Breast epithelium (tissue), 4 donors: ENCODE data around the gene BACH2. TPM values are rescaled to one million over a fixed set of nuclear protein-coding genes. Genes with fewer than 3 reads are reported as not detected.

ENCODE experiments used
- DNase-seq, 2 donors: peaks; one replicate each; pipeline ENCODE4 v3.0.0-alpha.2; 2019; ENCODE audit warnings: low spot score in 2 of 2
- H3K27ac ChIP-seq, 2 donors: fragments of 200-600 bp; sonication (generic) in 1 of 2; one replicate each; pipeline ENCODE4 v1.5.1; 2016 to 2019; ENCODE audit warnings: mild to moderate bottlenecking in 1 of 2
- H3K27me3 ChIP-seq, 2 donors: fragments of 200-600 bp; sonication (generic) in 1 of 2; one replicate each; pipeline versions ENCODE4 v1.5.1 to v1.6.0; 2017 to 2019; ENCODE audit warnings: control low read depth in 1 of 2, mild to moderate bottlenecking in 1 of 2
- H3K36me3 ChIP-seq: fragments of 200-600 bp; one replicate; pipeline ENCODE4 v1.5.1; 2019
- H3K4me1 ChIP-seq, 2 donors: fragments of 200-600 bp; sonication (generic); one replicate each; pipeline ENCODE4 v1.5.1; 2016 to 2019; ENCODE audit warnings: control low read depth in 1 of 2
- H3K4me3 ChIP-seq, 3 donors: fragments of 200-600 bp; sonication (generic); 1 replicate in 2 of 3; 2 replicates in 1 of 3; pipeline ENCODE4 v1.5.1; 2016 to 2019; ENCODE audit warnings: mild to moderate bottlenecking in 3 of 3, moderate library complexity in 2 of 3
- H3K9me3 ChIP-seq, 2 donors: fragments of 200-600 bp; sonication (generic) in 1 of 2; one replicate each; pipeline ENCODE4 v1.5.1; 2016 to 2019; ENCODE audit warnings: control low read depth in 1 of 2
- POLR2A ChIP-seq: fragments of 450-650 bp; IDR thresholded peaks from one replicate; pipeline ENCODE4 v1.6.1; 2016; ENCODE audit warnings: antibody characterized with exemption, mild to moderate bottlenecking, moderate library complexity
- POLR2AphosphoS5 ChIP-seq, 3 donors: sonication (generic); formaldehyde crosslinking; IDR thresholded peaks; one replicate each; pipeline ENCODE4 v1.6.1; 2017; ENCODE audit warnings: antibody characterized with exemption in 3 of 3
- intact Hi-C: fragments of 100-400 bp; cut with DNase I; formaldehyde crosslinking; loops from one replicate; pipeline ENCODE4 v1.15.1; 2023; ENCODE audit warnings: low total_unique reads
- total RNA-seq, 3 donors: library from RNA; depleted of rRNA; stranded (reverse); fragments of >200 nt; gene quantifications; one replicate each; pipeline ENCODE4 v1.1.0, GENCODE V29; 2016
- TF ChIP-seq, protein P1 (sequence below), 3 donors: fragments of 450-650 bp; IDR thresholded peaks; one replicate each; pipeline ENCODE4 v1.5.1; 2016 to 2017; ENCODE audit warnings: antibody characterized with exemption in 3 of 3, mild to moderate bottlenecking in 3 of 3, moderate library complexity in 3 of 3

The BACH2 gene
- total RNA-seq, 3 donors from 2014 or later = 6.2 to 13.8 (median 7.0) TPM

DNA sequence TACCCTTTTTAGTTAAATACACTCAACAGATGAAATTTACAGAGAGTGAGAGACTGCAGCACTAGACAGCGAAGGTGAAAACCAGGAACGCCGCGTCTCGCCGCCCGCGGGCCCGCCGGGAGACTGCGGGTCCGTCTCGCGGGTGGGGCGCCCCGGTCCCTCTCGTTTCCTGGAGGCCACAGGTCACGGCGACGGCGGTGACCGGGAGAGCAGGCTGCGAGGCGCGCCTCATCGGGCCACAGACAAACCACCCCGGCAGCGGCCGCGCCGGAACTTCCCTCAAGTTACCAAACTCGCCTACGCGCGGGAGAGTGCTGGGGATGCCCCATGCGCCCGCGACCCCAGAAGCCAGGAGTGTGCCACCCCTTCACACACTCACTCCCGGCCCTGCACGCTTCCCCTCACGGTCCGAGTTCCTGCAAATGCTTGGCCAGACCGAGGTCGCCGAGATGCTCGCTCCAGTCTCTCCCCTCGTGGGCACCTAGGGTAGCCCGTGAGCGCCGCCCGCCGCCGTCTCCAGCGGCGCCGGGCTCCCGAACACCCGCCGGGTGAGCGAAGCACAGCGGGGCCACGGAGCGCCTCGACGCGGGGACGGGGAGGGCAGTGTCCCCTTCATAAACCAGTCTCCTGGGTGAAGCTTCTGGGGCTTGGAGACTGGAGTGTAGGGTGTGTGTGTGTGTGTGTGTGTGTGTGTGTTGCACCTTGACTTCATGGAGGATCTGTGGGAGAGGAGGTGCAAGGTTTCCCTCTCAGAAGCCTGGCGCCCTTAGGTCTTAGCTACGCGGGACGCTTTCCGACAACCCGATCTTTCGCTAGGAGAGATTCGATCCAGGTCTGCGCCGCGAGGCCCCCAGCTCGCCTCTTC is 1.4 kb downstream of the BACH2 start:
- peak overlapping the region; percentile 94 to 97 for H3K27ac ChIP-seq
- H3K36me3 ChIP-seq = no peaks in the 10 kb centered on the region
- TF ChIP-seq POLR2AphosphoS5 (IDR thresholded peaks at IDR 0.05) = no peak
- TF ChIP-seq, protein P1, sequence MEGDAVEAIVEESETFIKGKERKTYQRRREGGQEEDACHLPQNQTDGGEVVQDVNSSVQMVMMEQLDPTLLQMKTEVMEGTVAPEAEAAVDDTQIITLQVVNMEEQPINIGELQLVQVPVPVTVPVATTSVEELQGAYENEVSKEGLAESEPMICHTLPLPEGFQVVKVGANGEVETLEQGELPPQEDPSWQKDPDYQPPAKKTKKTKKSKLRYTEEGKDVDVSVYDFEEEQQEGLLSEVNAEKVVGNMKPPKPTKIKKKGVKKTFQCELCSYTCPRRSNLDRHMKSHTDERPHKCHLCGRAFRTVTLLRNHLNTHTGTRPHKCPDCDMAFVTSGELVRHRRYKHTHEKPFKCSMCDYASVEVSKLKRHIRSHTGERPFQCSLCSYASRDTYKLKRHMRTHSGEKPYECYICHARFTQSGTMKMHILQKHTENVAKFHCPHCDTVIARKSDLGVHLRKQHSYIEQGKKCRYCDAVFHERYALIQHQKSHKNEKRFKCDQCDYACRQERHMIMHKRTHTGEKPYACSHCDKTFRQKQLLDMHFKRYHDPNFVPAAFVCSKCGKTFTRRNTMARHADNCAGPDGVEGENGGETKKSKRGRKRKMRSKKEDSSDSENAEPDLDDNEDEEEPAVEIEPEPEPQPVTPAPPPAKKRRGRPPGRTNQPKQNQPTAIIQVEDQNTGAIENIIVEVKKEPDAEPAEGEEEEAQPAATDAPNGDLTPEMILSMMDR (IDR thresholded peaks at IDR 0.05) = peak in 2 of 3 donors; percentile 15 to 40
- DNase-seq = peak in 1 of 2 donors; percentile 41
- H3K9me3 ChIP-seq = no peaks in the 10 kb centered on the region
- H3K4me1 ChIP-seq = no peaks in the 10 kb centered on the region
- intact Hi-C loops = loop anchor here (10.0 kb wide), 1 partner anchor 80 kb away; no protein-coding TSS in a partner anchor
- no peaks in the 10 kb centered on the region for H3K27me3 ChIP-seq
- H3K4me3 ChIP-seq = peak overlapping the region; percentile 77 to 99 (median 81)

DNA sequence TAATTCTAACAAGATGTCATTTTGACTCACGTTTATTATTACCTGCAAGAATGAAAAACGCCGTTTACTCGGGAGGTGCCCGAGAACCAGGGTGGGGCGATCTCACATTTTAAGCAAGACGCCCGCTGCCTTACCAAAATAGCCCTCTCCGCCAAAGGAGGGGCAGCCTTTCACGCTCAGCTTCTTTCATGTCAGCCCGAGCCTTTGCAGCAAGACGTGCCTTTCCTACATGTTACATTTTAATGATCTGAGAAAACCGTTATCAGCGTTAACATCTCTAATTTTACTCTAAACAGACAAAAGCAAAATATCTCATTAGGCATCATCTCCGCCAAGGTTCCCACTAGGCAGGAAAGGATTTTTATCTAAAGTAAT is 2.0 kb downstream of the BACH2 start:
- TF ChIP-seq, protein P1 (IDR thresholded peaks at IDR 0.05) = no peak
- TF ChIP-seq POLR2A = no peak
- no peak for TF ChIP-seq POLR2AphosphoS5 (IDR thresholded peaks at IDR 0.05)
- intact Hi-C loops = loop anchor here (10.0 kb wide), 1 partner anchor 80 kb away; no protein-coding TSS in a partner anchor
- H3K27ac ChIP-seq = no peak overlapping the region
- no peaks in the 10 kb centered on the region for H3K36me3 ChIP-seq
- no peak for DNase-seq
- H3K27me3 ChIP-seq = no peaks in the 10 kb centered on the region
- H3K4me3 ChIP-seq = peak overlapping the region; percentile 77 to 99 (median 81)
- no peaks in the 10 kb centered on the region for H3K9me3 ChIP-seq
- H3K4me1 ChIP-seq = no peaks in the 10 kb centered on the region

DNA sequence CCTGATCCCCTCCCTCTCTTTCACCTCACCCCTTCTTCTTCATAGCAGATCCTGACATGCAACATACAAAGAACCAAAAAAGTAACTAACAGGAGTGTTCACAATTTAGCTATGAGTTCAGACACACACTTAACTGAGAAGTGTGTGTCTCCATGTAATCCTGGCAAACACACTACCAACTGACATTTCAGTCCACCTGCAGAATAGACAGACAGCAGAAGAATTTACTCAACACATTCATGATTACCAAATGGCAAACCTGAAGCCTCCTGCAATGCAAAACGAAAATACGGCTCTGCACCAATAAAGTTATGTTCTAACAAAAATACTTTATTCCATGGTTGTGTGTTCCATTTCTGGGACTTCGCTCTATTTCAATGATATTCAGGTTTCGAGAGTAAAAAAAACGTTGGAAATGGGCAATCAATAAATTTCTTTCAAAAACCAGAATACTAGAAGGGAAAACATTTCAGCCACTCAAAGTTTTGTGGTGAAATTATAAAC is 2.6 kb downstream of the BACH2 start:
- H3K36me3 ChIP-seq = no peaks in the 10 kb centered on the region
- H3K4me3 ChIP-seq = peak overlapping the region in 1 of 3 donors; percentile 99
- no peaks in the 10 kb centered on the region for H3K4me1 ChIP-seq
- intact Hi-C loops = loop anchor here (10.0 kb wide), 1 partner anchor 81 kb away; no protein-coding TSS in a partner anchor
- H3K9me3 ChIP-seq = no peaks in the 10 kb centered on the region
- TF ChIP-seq POLR2A (no peak), POLR2AphosphoS5 (IDR thresholded peaks at IDR 0.05) (no peak)
- TF ChIP-seq, protein P1 (IDR thresholded peaks at IDR 0.05) = no peak
- H3K27ac ChIP-seq = no peak overlapping the region
- no peak for DNase-seq
- H3K27me3 ChIP-seq = no peaks in the 10 kb centered on the region

DNA sequence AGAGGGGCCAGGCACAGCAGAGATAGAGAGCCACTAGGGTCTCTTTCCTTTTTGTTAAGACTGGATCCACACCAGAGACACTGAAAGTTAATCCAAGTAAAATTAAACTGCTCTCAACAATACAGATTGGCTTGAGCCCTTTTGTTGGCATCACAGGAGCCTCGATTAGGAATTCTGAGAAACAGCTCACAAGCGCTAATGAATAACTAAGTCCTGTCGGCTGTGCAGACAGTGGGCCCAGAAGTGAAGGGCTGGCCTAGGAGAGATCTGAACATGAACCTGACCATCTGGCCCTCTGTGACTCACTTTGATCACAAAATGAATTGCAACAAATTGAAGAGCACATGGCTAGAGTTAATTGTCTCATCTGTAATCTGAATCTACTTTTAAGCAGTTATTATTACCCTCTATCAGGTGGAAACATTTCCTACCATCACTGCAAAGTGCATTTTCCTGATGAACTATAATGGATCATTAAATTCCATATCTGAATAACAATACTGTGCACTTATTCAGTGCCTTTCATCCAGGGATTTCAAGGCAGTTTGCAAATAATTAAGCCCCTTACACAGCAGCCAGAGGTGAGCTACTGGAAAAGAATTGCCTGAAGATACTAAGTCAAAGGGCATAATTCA is 3.2 kb downstream of the BACH2 start:
- no peak for TF ChIP-seq POLR2AphosphoS5 (IDR thresholded peaks at IDR 0.05)
- TF ChIP-seq POLR2A = no peak
- TF ChIP-seq, protein P1 (IDR thresholded peaks at IDR 0.05) = no peak
- Histone ChIP-seq H3K27ac (no peak overlapping the region), H3K9me3 (no peaks in the 10 kb centered on the region), H3K4me1 (no peaks in the 10 kb centered on the region), H3K4me3 (no peak overlapping the region), H3K27me3 (no peaks in the 10 kb centered on the region), H3K36me3 (no peaks in the 10 kb centered on the region)
- no peak for DNase-seq
- intact Hi-C loops = loop anchor here (10.0 kb wide), 1 partner anchor 81 kb away; no protein-coding TSS in a partner anchor
